Measurements from ENCODE around the gene SULT1A1. TPM values are rescaled to one million over a fixed set of nuclear protein-coding genes. Genes with fewer than 3 reads are reported as not detected.

Gene SULT1A1
- total RNA-seq, 2 experiments from 2014 or later: 13.8 to 14.4 TPM

DNA sequence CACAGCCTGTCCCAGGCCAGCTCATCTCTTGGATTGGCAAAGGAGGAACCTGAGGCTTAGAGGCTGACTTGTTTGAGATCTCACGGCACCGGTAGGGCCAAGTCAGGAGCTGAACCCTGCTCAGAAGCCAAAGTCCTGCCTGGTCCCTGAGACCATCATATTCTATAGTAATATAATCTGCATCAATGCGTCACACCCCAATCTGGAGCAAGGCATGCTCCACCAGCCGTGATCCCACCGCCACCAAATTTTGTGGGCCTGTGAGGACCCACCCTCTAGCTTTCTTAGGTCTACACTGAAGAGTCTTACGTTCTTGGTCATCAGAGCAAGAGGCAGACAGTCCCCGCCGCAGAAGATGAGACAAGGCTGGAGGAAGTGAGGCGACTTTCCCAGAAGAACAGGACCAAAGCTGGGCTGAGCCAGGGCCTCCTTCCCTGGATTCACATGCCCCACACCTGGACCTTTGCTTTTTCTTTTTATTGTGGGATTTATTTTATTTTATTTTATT is 2.7 kb downstream of the SULT1A1 start:
- Mint-ChIP-seq H3K4me3 (no peak overlapping the region), H3K36me3 (ENCODE audit: low read depth) (no peaks in the 10 kb centered on the region), H3K4me1 (ENCODE audit: low read depth) (peaks cover 15% of the 10 kb centered on the region), H3K27ac (no peak overlapping the region), H3K9me3 (no peaks in the 10 kb centered on the region), H3K27me3 (no peaks in the 10 kb centered on the region)
- ATAC-seq (ENCODE audit: poor library complexity) (no peak), DNase-seq (peak in 1 of 14 experiments; percentile 4)
- intact Hi-C loops (cut with DNase I, micrococcal nuclease): no loop called here
- Histone ChIP-seq H3K4me3 (ENCODE audit: low read length) (no peak overlapping the region), H3K27ac (ENCODE audit: low read depth in 1 of 2, low read length in 2 of 2) (no peak overlapping the region), H3K9me3 (ENCODE audit: control insufficient read depth in 1 of 2, insufficient read depth in 1 of 2, low read length in 2 of 2) (no peaks in the 10 kb centered on the region), H3K36me3 (ENCODE audit: insufficient read depth, low read length) (no peaks in the 10 kb centered on the region), H3K4me1 (ENCODE audit: insufficient read depth, low read length) (peaks cover 6% of the 10 kb centered on the region), H3K27me3 (ENCODE audit: control insufficient read depth in 1 of 2, insufficient read depth in 2 of 2, low read length in 2 of 2) (no peaks in the 10 kb centered on the region)
- TF ChIP-seq, protein P1, sequence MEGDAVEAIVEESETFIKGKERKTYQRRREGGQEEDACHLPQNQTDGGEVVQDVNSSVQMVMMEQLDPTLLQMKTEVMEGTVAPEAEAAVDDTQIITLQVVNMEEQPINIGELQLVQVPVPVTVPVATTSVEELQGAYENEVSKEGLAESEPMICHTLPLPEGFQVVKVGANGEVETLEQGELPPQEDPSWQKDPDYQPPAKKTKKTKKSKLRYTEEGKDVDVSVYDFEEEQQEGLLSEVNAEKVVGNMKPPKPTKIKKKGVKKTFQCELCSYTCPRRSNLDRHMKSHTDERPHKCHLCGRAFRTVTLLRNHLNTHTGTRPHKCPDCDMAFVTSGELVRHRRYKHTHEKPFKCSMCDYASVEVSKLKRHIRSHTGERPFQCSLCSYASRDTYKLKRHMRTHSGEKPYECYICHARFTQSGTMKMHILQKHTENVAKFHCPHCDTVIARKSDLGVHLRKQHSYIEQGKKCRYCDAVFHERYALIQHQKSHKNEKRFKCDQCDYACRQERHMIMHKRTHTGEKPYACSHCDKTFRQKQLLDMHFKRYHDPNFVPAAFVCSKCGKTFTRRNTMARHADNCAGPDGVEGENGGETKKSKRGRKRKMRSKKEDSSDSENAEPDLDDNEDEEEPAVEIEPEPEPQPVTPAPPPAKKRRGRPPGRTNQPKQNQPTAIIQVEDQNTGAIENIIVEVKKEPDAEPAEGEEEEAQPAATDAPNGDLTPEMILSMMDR (IDR thresholded peaks at IDR 0.05): no peak
- POLR2A ChIA-PET: no interaction called here
- CTCF ChIA-PET: interaction anchor here (0.7 kb wide), 1 partner anchor 236 kb away, joined by 3 read pairs; no protein-coding TSS in a partner anchor

DNA sequence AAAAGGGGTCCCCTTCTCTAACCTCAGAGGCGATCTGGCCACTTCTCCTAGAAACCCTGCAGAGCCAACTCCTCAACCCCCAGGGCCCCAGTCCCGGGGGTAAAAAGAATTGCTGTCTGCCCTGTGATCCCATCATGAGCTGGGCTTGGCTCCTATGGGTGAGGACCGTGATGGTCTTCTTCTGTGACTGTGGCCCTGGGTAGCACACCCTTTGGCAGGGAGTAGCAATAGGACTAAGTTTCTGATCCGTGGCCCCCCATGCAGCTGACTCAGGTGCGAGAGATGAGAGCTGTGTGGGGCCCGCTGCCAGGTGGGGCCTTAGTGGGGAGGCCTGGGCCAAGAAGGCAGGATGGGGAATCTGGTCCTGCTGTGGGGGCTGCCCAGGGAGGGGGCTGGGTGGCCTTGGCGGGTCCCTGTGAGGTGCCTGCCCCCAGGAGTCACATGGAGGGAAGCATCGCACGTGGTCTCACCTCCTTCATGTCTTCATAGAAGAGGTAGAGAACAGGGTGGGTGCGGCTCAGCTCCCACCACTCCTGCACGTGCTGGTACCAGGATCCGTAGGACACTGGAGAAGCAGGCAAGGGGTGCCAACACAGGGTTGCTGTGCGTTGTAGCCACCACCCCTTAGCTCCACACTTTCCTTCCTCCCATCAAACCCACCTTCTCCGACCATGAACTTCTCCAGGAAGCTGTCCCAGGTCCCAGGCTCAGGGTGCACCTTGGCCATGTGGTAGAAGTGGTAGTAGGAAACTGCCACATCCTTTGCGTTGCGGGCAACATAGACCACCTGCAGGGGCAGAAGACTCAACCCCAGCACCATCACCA is 3.3 kb downstream of the SULT1A1 start:
- CTCF ChIA-PET: interaction anchor here (0.6 to 0.7 kb wide), 3 partner anchors 15 to 802 kb away, joined by 3 read pairs; no protein-coding TSS in a partner anchor
- POLR2A ChIA-PET: no interaction called here
- DNase-seq (no peak), ATAC-seq (ENCODE audit: poor library complexity) (no peak)
- intact Hi-C loops (cut with DNase I, micrococcal nuclease): no loop called here
- TF ChIP-seq, protein P1 (IDR thresholded peaks at IDR 0.05): no peak
- Histone ChIP-seq H3K27me3 (ENCODE audit: control insufficient read depth in 1 of 2, insufficient read depth in 2 of 2, low read length in 2 of 2) (no peaks in the 10 kb centered on the region), H3K36me3 (ENCODE audit: insufficient read depth, low read length) (no peaks in the 10 kb centered on the region), H3K27ac (ENCODE audit: low read depth in 1 of 2, low read length in 2 of 2) (no peak overlapping the region), H3K9me3 (ENCODE audit: control insufficient read depth in 1 of 2, insufficient read depth in 1 of 2, low read length in 2 of 2) (no peaks in the 10 kb centered on the region), H3K4me1 (ENCODE audit: insufficient read depth, low read length) (peaks cover 6% of the 10 kb centered on the region), H3K4me3 (ENCODE audit: low read length) (no peak overlapping the region)
- no peak overlapping the region for H3K27ac Mint-ChIP-seq
- peaks cover 15% of the 10 kb centered on the region for H3K4me1 Mint-ChIP-seq (ENCODE audit: low read depth)
- H3K4me3 Mint-ChIP-seq: no peak overlapping the region
- no peaks in the 10 kb centered on the region for H3K36me3 Mint-ChIP-seq (ENCODE audit: low read depth)
- H3K27me3 Mint-ChIP-seq: no peaks in the 10 kb centered on the region
- no peaks in the 10 kb centered on the region for H3K9me3 Mint-ChIP-seq

DNA sequence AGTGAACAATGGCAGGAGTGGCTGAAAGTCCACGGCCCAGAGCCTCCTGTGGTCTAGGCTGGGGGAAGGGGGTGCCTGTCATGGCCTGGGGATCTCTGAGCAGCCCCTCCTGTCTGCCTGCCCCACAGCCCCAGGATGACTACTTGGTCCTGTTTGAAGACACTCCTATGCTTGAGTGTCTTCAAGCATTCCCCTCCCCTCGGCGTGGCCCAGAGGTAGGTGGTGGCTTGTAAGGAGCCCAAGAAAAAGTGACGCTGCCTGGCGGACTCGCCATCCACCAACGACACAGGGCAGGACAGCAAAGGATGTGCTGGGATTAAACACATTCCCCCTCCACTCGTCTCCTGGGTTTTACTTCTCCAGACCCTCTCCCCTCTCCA is 5.7 kb downstream of the SULT1A1 start:
- CTCF ChIA-PET: no interaction called here
- ATAC-seq (ENCODE audit: poor library complexity): no peak
- TF ChIP-seq, protein P1 (IDR thresholded peaks at IDR 0.05): no peak
- Mint-ChIP-seq H3K9me3 (no peaks in the 10 kb centered on the region), H3K27ac (no peak overlapping the region), H3K4me3 (no peak overlapping the region), H3K36me3 (ENCODE audit: low read depth) (no peaks in the 10 kb centered on the region), H3K4me1 (ENCODE audit: low read depth) (no peaks in the 10 kb centered on the region), H3K27me3 (no peaks in the 10 kb centered on the region)
- Histone ChIP-seq H3K9me3 (ENCODE audit: control insufficient read depth in 1 of 2, insufficient read depth in 1 of 2, low read length in 2 of 2) (no peaks in the 10 kb centered on the region), H3K27ac (ENCODE audit: low read depth in 1 of 2, low read length in 2 of 2) (no peak overlapping the region), H3K4me3 (ENCODE audit: low read length) (no peak overlapping the region), H3K27me3 (ENCODE audit: control insufficient read depth in 1 of 2, insufficient read depth in 2 of 2, low read length in 2 of 2) (no peaks in the 10 kb centered on the region), H3K4me1 (ENCODE audit: insufficient read depth, low read length) (no peaks in the 10 kb centered on the region), H3K36me3 (ENCODE audit: insufficient read depth, low read length) (no peaks in the 10 kb centered on the region)
- POLR2A ChIA-PET: no interaction called here
- no peak for DNase-seq
- intact Hi-C loops (cut with DNase I, micrococcal nuclease): no loop called here
